ENCODE measurements around the gene YBX3.
A peak's percentile ranks its signal among the peaks of the same experiment; 100 is the strongest.

Gene YBX3

DNA sequence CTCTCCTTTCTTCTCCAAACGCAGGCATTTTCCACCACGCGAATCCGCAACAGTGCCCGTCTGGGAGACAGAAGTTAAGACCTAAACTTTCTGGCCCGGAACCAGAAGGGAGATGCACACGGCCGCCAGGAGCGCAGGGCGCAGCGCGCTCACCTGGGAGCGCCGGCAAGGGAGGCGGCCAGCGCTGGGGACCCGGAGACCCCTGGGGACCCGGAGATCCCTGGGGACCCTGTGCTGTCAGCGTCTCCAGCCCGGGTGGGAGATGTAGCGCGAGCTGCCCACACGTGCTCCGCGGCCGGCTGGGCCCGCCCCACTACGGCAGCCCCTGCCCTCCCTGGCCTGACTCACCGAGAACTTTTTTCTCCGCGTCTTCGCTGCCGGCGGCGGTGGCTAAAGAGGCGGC lies 620 bp downstream of the YBX3 start:
- DNase-seq (ENCODE audit: low read depth in 4 of 4, low spot score in 1 of 4) = peak; percentile 11 to 37 (median 26)

DNA sequence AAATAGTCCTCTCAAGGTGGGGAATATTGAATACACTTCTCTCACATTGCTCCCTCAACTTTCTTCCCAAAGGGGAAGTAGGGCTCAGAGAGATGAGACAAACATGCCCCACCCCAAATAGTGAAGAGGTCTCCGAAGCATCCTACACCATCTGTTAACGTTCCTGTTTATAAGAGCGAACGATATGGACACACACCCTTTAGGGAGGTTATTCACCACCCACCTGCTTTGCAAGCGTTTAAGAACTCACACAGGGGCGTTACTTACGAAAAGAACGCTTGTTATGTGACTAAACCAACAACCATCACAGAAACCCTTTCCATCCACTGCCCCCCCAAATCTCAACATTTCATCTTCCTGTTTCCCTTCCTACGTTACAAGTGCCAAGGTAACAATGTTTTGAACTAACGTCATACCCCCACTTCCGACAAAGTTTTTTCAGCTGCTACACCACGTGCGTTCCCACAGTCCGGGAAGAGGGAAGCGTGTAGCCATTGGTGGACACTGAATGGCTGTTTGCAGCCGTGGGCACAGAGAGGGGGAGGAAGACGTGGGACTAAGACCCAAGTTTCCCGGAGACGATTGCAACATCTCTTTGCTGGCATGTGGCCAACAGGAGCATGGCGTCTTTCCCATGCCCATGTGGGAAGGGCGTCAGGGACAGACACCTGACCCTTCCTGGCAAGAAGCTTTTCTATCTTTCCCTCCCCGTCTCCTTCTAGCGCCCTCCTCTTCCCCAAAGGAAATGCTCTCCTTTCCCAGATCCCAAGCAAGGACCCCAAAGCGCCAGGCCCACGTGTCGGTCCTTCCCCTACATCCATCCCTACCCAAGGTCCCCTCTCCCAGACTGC lies 1.2 kb downstream of the YBX3 start:
- peak; percentile 12 to 41 (median 22) for DNase-seq (ENCODE audit: low read depth in 4 of 4, low spot score in 1 of 4)

DNA sequence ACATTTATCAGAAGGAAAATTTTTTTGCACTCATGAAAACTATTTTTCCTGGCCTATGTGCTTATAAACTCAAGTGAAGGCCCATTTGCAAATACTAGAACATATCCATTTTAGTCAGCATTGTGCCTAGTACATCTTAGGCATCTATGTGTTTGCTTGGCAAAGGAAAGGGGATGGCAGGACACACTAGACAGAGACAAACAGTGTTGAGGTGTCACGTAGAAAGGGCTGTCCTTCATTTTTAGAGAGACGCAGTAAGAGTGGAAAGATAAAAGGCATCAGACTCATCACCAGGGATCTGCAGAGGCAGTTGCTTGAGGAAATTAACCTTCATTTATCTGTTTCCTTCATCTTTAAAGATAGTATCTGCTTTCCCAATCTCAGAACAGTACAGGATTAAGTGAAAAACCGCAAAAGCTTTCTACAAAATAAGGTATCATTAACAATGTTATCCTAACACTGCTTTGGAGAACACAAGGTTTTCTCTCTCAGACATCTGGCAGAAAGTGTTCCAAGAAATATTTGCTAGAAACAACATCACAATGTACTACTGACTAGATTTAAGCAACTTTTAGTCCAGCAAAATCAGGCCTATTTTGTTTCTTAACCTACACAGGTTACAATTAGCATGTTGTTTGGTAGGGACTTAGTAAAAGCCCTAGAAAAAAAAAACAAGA lies 2.0 kb downstream of the YBX3 start:
- no peak for DNase-seq (ENCODE audit: low read depth in 4 of 4, low spot score in 1 of 4)

DNA sequence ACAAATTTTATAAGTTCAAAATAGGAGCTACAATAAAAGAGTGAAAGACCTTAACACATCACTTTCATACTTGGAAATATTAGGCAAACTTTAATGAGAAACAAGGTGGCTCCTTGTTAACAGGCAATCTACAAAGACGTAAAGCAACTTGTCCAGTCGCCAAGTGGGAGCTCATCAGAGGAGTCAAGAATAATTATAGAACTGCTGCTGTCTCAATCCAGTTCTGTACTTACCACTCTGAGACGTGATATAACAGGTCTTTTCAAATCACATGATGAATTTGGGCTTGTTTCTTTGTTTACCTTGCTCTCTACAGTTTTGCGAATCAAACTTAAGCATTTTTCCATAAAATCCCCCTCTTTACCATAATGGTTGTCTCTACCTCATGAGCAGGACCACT lies 3.6 kb downstream of the YBX3 start:
- no peak for DNase-seq (ENCODE audit: low read depth in 4 of 4, low spot score in 1 of 4)

DNA sequence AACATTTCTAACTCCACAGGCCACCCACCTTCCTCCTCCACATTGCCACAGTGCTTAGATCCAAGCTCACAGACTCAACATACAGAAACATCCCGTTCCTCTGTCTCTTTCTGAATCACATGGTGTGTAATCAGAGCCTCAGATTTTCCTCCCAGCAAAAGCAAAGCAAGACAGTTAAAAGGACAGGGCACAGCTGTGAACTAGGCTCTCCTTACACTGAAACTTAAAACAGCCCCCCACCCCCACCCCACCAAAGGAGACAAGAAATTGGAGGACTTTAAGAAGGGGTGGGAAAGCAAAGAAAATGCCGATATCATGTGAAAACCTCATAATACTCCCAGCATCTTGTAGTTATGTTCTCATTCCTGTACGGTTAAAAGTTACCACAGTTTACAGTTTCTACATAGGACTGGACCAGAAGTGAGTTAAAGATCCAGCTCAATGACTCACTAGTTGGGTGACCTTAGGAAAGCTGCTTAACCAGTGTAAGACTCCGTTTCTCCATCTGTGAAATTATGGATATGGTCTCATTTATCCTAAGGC lies 4.8 kb downstream of the YBX3 start:
- no peak for DNase-seq (ENCODE audit: low read depth in 4 of 4, low spot score in 1 of 4)

DNA sequence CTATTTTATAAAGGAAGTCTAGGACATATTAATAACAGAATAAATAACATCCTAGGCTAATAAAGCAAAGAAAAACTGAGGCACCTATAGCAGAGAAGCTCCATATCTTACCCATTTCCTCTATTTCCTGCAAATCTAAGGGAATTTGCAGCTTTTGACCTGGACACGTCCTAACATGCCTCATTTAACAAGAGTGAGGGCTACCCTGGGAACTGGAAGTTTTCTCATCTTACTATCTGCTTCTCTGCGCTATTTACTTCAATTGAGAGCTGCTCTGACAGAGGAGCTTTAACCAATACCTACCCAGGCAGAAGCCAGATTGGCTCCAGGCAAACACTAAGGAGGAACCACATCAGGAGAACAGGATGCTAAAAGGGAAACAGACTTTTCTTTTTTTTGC lies 5.7 kb downstream of the YBX3 start:
- no peak for DNase-seq (ENCODE audit: low read depth in 4 of 4, low spot score in 1 of 4)

DNA sequence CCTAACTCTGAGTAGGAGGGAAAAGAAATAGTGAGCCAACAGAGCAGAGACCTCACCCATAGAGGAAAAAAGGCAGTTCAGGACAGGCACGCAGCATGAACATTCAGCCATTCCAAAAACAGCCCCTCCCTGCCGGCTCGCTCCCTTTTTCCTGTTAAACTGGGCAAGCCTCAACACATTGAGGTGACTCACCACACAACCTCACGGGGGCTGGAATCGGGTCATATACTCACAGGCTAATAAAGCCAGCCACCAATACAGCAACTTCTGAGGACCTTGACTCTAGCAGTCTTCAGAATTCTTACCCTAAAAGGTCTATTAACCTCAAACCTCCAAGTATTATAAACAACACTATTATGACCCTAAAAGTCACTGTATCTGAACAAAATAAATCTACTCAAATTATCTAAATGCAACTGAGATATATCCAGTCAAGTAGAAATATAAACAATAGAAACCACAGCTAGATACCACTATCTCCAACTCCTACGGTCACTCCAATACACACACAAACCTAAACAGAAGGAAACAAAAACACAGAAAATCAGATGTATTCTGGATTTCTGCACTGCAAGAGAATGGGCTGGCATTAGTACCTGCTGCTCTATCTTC lies 6.3 kb downstream of the YBX3 start:
- DNase-seq (ENCODE audit: low read depth in 4 of 4, low spot score in 1 of 4) = no peak

DNA sequence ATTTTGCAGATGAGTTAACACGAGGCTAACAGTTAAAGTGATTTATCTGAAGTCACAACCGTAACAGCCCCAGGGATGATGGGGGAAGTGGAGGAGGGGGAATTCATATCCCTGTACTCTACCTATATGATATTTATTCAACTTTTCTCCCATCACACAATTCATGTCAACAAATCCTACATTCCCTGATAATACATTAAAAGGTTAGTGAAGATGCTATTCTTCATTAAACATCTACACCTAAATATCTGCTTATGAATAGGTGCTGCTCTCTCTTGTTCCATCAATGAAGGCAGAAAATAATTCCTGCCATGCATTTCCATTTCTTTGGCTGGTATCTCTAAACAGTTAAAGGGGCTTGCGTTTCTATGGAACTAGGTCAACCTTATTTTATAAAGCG lies 6.8 kb downstream of the YBX3 start:
- DNase-seq (ENCODE audit: low read depth in 4 of 4, low spot score in 1 of 4) = no peak

DNA sequence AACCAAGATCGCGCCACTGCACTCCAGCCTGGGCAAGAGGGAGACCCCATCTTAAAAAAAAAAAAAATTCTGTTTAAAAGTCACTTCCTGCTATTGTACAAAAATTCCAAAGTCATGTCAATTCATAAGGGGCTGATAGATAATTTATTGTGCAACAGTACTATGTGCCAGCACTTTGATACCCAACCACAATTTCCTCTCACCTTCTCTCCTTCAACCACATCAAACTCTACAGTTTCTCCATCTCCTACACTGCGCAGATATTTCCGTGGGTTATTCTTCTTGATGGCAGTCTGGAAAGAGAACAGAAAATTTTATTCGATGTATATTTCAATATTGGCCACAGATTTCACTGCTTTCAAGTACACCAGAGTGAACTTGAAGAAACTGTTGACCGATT lies 7.6 kb downstream of the YBX3 start:
- no peak for DNase-seq (ENCODE audit: low read depth in 4 of 4, low spot score in 1 of 4)

DNA sequence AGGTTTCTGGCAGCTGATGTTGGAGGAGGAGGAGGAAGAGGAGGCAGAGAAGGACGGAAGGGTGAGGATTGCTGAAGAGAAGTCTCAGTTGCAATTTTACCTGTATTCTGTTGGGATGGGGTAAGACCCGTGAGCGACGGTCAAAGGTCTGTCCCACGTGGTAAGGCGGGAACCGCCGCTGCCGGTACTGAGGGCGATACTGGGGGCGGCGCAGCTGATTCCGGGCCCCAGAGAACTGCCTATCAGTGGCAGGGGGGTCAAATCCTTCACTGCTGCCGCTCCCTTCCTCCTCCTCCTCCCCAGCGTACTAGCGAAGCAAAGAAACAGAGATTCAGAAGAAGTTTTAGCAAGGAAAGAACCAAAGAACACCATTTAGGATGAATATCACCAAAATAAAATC lies 13.3 kb downstream of the YBX3 start:
- DNase-seq (ENCODE audit: low read depth in 4 of 4, low spot score in 1 of 4) = no peak

DNA sequence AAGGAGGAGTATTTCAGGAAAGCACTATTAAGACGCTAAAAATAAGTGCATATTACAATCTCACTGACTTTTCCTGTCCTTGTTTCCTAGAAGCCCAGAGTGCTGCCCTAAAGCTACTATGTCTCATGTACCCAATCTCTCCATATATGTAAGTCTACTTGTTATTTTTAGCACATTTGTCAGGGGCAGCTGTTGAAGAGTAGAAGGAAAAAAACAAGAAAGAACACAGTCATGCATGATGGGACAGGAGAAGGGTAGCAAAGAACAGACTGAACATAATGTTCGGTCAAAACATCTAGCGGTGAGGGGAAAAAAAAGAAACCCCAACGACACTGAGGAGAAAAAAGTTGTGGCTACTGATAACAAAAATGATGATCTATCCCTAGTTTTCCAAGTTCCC lies 14.3 kb downstream of the YBX3 start:
- no peak for DNase-seq (ENCODE audit: low read depth in 4 of 4, low spot score in 1 of 4)

DNA sequence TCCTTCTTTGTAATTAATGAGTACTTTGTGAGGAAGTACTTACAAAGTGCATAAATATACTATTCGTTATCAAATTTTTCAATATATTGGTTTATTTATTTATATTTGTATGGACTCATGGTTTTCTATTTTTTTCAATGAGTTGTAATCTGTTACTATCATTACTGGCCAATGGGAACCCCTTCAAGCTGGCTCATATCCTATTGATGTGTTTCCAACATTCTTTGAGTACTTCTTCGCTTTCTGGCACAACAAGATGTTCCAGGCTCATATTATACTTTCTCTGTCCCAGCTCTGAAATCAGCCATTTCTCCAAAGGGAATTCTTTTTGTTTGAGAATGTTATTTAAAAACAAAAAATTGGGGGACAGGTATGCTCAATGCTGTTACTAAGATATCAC lies 17.5 kb downstream of the YBX3 start:
- no peak for DNase-seq (ENCODE audit: low read depth in 4 of 4, low spot score in 1 of 4)

DNA sequence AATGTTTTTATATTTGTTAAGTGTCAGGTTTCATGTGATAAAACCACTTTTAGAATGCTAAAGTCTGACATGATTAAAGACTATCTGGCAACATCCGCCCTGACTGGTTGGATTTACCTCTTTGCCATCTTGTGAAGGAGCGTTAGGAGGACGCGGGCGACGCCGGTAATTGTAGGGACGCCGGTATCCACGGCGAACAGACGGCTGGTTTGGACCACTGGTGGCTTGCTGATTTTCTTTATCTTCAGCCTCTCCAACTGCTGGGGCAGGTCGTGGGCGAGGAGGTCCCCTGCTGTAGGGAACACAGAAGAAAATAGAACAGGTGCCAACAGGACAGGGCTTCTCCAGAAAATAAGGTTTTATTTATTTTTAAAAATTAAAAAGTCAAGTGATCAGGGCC lies 21.3 kb downstream of the YBX3 start:
- DNase-seq (ENCODE audit: low read depth in 4 of 4, low spot score in 1 of 4) = no peak

DNA sequence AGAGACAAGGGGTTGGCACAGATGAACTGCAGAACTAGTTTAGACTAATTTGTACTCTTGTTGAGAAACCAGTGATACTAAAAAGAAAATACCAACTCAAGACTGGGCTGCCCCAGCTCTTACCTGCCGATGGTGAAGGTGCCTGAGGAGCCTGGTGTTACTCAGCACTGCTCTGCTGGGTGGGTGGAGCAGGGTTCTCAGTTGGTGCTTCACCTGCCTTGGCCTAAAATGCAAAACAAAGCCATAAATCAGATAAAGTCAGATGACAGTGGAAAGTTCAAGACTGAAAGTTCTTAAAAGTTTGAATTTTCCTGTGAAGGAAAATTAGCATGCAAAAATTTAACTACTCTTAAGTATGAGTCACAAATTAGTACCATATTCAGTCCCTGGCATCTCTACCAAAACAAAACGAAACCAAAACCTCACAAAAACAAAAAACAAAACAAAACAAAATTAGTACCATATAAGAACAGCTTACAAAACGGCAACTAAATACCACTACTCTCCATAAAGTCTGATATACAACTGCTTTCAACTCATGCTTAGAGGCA lies 21.9 kb downstream of the YBX3 start:
- peak; percentile 2 to 28 (median 13) for DNase-seq (ENCODE audit: low read depth in 4 of 4, low spot score in 1 of 4)

DNA sequence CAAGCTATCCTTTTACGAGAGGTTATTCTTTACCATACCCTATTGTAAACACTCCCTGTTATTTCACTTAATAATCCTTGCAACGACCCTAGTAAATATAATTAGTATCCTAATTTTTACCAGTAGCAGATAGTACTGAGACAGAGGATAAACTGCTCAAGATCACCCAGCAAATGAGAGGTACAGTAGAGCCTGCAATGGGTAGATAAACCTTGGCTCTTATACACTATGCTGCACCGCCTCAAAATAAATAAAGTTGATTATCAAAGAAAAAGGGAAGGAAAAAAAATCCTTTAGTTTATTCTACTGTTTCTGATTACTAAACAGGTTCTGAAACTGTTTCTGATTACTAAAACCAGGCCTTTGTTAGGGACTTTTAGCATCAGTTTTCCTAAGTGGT lies 22.5 kb downstream of the YBX3 start:
- no peak for DNase-seq (ENCODE audit: low read depth in 4 of 4, low spot score in 1 of 4)

DNA sequence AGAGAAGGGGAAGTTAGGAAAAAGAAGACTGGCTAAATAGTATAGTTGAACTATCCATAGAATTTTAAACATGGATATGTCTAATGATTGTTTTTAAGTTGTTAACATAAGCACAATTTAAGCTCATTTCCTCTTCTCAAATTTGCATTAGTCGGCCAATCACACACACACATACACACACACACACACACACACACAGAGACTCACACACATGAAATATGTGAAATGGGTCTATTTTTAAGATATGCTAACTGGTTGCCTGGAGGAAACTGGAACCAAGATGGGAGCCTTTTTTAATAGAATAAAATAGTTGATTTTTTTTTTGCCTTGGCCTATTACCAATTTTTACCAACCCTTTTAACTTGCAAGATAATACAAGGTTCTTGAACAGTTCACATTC lies 25.3 kb downstream of the YBX3 start:
- no peak for DNase-seq (ENCODE audit: low read depth in 4 of 4, low spot score in 1 of 4)

DNA sequence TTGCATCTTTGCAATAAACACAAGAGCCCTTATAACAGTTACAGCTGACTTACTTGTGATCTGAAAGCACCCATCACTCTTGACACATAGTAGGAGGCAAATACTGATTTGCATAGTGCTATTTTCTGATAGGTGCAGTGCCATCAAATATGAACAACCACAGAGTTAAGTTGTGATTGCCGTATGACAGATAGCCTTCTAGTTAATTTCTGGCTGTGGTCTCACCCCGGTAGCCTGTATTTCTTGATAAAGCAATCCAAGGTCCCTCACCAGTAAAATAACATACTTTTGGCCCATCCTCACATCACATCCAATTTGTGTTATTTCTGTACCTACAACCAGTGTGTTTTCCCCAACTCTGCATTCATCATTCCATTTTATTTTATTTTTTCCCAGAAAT lies 26.0 kb downstream of the YBX3 start:
- no peak for DNase-seq (ENCODE audit: low read depth in 4 of 4, low spot score in 1 of 4)

DNA sequence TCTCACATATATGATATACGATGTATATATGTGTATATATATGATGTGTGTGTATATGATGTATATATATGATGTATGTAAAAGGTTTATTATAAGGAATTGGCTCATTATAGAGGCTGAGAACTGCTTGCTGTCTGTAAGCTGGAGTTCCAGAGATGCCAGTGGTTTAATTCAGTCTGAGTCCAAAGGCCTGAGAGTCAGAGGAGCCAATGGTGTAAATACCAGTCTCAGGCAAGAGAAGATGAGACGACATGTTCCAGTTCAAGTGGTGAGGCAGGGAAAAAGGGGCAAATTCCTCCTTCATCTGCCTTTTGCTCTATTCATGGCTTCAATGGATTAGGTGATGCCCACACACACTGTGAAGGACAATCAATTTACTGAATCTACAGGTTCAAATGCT lies 32.2 kb downstream of the YBX3 start:
- no peak for DNase-seq (ENCODE audit: low read depth in 4 of 4, low spot score in 1 of 4)

DNA sequence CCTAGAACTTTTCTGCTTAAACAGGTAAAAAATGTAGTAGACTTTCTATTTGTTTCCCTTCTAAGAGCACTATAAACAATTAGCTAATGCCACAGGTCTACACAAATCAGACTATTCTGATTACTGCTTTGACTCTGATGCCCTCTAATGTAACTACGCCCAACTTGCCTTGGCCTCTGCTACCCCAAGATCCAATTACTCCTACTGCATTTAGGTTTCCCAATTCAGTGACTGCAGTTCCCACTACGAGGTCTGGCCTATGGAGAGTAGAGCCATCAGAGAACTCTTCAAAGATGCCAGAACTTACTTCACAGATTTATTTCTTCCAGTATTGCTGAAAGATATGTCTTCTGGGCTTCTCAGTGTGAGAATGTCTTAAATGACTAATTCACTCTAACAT lies 34.0 kb downstream of the YBX3 start:
- DNase-seq (ENCODE audit: low read depth in 4 of 4, low spot score in 1 of 4) = no peak

DNA sequence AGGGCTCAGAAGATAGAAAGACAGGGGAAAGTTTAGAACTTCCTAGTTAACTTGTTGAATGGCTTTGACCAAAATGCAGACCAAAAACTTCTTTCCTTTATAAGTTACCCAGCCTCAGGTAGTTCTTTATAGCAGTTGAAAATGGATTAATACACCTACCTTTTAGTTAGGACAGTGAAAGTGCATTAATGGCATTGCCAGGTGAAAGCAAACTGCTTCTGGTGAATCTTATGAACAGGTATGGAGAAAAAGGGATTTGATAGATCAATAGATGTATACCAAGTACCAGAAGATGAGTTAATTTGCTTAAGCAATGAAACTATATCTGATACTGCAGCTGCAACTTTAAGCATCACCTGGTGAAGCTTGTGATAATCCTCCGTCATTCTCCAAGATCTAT lies 35.1 kb downstream of the YBX3 start:
- no peak for DNase-seq (ENCODE audit: low read depth in 4 of 4, low spot score in 1 of 4)

DNA sequence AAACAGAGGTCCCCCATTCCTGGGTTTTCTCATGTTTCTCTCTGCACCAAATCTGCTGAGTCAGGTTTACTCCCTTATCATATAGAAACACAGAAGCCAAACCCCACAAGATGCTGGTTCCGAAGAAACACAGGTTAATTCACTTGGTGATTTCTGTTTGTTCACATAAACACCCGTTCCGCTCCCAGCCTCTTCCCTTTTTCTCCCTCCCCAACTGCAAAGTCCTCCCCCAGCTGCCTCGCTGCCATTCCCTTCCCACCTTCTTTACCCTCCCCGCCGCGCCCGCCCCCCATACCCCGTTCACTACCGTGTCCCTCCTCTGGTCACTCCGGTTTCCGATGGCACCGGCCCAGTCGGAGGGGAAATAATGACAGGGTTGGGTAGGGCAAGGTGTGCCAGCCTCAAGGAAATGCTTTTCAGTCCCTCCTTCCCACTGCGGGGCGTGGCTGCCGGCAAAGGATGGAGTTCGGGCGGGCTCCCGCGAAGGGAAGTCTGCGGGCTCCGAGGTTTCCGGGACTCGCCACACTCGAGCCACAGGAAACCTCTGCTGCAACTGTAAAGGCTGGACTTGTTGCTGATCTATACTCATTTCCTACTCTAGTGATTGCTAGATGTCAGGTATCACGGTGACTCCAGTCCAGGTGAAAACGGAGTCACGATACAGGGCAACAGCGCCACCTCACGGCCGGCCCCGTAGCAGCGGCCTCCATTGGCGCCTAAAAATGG lies 49.3 kb downstream of the YBX3 start, which contains the start of gene STYK1:
Gene STYK1 (minus strand): TSS at position 394 of the 726 bp plus-strand sequence. CDS start 39,434 bp downstream, outside the sequence.
- peak; percentile 20 to 49 (median 38) for DNase-seq (ENCODE audit: low read depth in 4 of 4, low spot score in 1 of 4)

Data from stimulated activated CD4-positive, alpha-beta T cell treated with anti-CD3 and anti-CD28 coated beads, Interleukin-1b, Interleukin-23, amount 100 ng/mL, for 24 hours (primary cell).